HG02678 (cell line): ENCODE results near the gene INTS15.
"Not testable (repeated sequence)": the region's sequence is repeated elsewhere in the genome, so short reads cannot be mapped to it uniquely, and the experiment has no call there.

ENCODE experiments used
- ATAC-seq: cut with Tn5 transposase; IDR thresholded peaks from one replicate; pipeline ENCODE4 v1.9.1; 2021; ENCODE audit warnings: mild to moderate bottlenecking, moderate library complexity; ENCODE audit not compliant: unreplicated experiment

Gene INTS15

DNA sequence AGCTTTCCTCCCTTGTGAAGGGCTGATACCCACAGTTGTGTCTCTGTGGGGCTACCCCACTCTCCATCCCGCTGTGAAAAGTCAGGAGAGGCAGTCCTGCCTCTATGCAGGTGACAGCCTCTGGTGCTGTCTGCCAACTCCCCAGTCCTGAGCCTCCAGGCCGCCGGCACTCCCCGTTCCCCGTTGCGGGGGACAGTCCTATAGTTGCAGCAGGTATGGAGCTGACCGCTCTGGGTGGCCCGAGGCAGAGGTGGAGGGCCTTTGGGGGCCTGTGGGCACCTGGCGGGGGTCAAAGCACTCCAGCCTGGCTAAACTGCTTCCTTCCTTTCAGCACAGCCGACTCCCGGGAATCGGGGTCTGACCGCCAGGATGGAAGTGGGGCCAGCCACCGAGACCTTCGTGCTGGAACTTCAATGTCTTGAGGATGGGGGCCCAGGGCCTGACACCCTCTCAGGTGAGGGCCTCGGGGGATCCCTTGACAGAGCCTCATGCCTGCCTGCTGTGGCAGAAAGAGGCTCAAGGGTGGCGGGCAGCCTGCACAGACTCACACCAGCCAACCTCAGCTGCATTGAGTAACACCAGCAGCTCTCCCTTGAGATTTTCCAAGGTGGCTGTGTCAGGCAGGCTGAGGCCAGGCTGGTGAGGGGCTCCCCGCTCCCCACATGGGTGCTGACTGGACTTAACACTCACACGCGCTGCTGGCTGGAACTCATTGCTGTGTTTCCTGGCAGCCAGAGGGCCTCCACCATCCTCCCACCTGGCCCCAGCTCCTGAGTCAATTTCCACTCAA is 27.2 kb downstream of the INTS15 start:
- ATAC-seq, result no peak

- ATAC-seq, result no peak
These were observed 28.8 kb downstream of the INTS15 start for GRCh38 chr7:6618621-6619020.

- no peak for ATAC-seq
These were observed 30.1 kb downstream of the INTS15 start for GRCh38 chr7:6619961-6620360.

- no peak for ATAC-seq
These were observed 31.6 kb downstream of the INTS15 start for GRCh38 chr7:6621195-6622133.

DNA sequence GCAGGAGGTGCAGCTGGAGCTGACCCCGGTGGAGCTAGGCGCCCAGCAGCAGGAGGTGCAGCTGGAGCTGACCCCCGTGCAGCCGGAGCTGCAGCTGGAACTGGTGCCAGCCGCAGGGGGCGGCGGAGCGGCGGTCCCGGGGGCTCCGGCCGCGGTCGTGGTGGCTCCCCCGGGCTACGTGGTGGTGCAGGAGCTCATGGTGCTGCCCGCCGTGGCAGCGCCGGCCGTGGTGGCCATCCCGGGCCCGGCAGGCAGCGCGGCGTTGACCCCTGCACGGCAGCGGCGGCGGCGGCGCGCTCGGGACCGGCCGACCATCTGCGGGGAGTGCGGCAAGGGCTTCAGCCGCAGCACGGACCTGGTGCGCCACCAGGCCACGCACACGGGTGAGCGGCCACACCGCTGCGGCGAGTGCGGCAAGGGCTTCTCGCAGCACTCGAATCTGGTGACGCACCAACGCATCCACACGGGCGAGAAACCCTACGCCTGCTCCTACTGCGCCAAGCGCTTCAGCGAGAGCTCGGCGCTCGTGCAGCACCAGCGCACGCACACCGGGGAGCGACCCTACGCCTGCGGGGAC is 32.4 kb downstream of the INTS15 start:
- ATAC-seq, result no peak

GRCh38 chr7:6623589-6624245 is 33.9 kb downstream of the INTS15 start:
- peak; percentile 49 for ATAC-seq

DNA sequence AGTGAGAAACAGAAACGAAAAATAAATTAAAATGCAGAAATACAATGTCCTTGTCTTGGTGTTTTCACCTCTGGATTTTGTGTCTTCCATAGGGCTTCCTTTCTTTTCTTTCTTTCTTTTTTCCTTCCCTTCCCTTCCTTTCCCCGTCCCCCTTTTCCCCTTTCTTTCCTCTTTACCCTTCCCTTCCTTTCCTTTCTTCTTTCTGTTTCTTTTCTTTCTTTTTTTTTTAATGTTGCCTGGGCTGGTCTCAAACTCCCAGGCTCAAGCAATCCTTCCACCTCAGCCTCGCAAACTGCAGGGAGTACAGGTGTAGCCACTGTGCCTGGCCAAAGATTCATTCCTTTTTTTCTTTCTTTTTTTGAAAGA is 34.4 kb downstream of the INTS15 start:
- no peak for ATAC-seq

DNA sequence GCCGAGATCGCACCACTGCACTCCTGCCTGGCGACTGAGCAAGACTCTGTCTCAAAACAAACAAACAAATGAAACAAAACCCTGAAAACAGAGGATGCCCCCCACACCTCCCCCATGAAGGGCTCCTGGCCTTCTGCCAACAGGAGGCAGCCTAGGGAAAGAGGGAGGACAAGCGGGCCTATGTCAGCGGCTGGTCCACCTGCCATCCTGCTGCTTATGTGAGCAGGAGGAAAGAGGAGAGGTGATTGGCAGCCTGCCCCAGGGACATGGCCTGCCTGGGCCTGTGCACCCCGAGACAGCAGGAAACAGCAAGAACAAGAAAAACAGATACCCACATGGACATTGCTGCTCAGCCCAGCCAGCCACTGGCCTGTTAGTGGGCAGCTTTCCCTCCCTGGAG is 38.2 kb downstream of the INTS15 start:
- ATAC-seq, result no peak

DNA sequence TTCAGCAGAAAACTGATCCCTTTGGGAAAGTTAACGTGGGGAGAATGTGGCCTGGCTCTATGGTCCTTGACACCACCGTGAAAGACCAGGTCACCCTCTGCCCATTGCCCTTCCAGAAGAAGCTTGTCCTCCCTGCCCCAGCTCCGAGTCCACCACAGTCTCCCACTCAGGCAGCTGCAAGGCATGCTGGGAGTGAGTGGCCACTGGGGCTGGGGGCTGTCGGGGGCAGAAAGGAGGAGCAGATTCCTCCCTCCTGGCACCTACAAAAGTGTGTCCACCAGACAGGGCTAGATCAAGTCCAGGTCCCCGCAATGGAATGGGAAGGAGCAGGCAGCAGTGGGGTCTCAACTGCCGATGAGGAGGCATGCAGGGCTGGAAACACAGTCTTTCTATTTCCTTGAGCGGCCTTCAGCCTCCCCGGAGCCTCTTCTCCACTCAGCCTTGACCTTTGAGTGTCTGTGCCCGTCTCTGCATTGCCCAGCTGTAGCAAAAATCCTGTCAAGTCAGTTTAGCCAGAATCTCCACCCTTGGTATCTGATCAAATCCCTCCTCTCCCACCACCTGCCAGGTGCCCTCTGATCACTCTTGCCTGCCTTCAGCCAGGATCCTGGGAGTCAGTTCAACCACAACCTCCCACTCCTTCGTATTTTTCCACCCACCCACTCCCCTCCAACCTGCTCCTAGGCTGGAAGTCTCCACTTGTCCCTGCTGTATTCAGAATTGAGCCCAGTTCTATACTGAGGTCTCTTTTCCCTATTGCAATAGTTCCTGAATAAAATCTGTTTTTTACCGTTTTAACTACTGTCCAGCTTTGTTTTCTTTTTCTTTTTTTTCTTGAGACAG is 40.4 kb downstream of the INTS15 start:
- no peak for ATAC-seq

GRCh38 chr7:6631605-6632004 is 41.8 kb downstream of the INTS15 start:
- no peak for ATAC-seq

- no peak for ATAC-seq
These were observed 44.2 kb downstream of the INTS15 start for GRCh38 chr7:6634021-6634420.

DNA sequence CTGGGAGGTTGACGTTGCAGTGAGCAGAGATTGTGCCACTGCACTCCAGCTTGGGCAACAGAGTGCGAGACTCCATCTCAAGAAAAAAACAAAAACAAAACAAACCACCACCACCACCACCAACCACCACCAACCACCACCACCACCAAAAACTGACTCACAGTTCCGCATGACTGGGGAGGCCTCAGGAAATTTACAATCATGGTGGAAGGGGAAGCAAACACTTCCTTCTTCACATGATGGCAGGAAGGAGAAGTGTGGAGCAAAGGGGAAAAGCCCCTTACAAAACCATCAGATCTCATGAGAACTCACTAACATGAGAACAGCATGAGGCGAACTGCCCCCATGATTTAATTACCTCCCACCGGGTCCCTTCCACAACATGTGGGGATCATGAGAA is 45.1 kb downstream of the INTS15 start:
- ATAC-seq, result not testable (repeated sequence)

DNA sequence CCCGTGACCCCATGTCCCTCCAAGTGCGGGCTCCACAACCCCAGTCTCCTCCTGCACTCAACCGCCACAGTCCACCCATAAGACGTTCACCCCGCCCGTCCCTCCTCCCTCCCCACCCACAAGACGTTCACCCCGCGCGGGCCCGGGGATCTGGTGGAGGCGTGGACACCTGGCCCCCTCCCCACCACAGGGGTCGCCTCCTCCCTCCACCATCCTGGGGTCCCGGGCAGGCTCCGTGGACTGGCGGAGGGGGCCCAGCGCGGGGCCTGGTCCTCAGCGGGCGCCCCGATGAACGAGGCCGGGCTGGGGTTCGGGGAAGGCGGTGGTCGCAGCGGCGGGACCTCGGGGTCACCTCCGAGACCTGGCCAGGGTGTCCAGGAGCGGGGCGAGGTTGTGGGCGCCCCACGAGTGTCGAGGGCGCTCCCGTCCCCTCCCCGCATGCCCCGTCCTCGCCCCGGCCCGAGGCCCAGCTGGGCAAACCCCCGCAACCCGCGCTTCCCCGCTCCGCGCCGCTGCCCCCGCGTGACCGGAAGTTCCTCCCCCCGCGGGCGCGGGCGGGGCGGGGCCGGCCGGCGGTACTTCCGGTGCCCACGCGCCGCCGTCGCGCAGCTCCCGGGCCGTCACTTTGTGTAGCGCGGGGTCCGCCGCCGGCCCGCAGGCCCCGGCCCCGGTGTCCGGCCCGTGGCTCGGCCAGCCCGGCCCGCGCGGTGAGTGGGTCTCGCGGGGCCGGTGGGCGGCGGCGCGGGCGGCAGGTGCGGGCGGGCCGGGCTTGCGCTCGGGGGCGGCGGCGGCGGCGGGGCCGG is 47.1 kb downstream of the INTS15 start, which contains the start of gene ZNF316:
Gene ZNF316 (plus strand): TSS at position 578 of the 803 bp plus-strand sequence. CDS start 5,092 bp downstream, outside the sequence.
- ATAC-seq, result peak; percentile 76

GRCh38 chr7:6637544-6638229 is 47.9 kb downstream of the INTS15 start:
- peak; percentile 80 for ATAC-seq

- no peak for ATAC-seq
These were observed 49.2 kb downstream of the INTS15 start for GRCh38 chr7:6639032-6639431.

DNA sequence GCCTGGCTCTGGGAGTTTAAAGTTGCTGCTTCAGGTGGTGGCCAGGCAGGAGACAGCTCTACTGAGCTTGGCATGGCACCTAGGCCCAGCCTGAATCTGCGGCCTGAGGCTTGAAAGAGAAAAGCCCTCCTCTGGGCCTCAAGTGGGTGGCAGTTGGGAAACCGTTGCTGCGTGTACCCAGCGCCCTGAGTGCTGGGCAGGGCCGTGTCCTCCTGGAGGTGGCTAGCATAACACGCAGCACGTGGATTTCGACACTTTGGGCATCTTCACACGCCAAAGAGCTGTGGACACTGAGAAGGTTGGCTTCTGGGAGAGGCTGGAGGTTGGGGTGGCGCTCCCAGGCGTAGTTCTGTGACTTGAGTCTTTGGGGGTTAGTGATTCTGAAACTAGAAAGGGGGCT is 49.8 kb downstream of the INTS15 start:
- ATAC-seq, result no peak

DNA sequence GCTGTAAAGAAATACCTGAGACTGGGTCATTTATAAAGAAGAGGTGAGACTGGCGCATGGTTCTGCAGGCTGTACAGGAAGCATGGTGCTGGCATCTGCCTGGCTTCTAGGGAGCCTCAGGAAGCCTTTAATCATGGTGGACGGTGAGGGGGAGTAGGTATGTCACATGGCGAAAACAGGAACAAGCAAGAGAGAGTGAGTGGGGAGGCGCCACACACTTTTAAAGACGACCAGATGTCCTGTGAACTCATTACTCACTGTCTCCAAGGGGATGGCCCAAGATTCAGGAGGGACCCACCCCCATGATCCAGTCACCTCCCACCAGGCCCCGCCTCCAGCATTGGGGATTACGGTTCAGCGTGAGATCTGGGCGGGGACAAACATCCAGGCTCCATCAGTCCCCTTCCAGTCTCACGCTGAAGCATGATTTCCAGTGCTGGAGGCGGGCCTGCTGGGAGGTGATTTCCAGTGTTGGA is 50.5 kb downstream of the INTS15 start:
- no peak for ATAC-seq

DNA sequence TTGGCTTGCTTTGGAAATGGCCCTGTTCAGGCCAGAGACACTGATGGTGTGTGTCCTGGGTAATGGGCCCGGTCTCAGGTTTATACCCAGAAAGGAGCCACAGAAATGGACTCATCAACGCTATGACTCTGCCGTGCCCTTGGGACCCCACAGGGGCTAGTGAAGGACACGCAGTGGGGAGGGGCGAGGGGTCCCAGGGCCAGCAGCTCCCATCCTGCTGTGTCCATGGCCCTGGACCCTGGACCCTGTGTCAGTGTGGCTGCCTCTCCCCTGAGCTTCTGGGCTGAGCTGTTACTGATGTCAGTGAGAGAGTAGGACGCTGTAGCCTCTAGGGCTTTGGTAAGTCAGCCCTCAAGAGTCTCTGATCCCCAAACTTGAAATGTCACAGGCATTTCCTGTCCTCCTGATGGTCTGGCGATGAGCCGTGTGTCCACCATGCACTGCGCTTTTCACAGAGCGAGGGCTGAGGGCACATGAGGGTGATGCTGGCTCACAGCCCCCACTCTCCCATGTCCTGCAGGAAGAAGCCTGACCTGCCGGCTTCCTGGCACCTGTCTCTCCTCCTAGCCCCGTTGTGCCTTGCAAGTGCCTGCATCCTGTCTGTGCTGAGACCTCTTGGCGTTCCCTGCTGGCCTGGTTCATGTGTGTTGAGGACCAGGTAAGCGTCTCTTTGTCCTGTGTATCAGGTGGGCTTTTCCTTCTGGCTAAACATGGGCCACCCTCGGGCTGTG is 51.6 kb downstream of the INTS15 start:
- ATAC-seq, result no peak
